HL-60 (cell line): Measurements from ENCODE around the gene NAPB.

Source experiments
- DNase-seq, 2 experiments: peaks; one replicate each; pipeline ENCODE4 v3.0.0-alpha.2; 2010 to 2020; ENCODE audit warnings: low read depth in 1 of 2, low spot score in 1 of 2
- H3K27ac ChIP-seq: fragments of 250-450 bp; sonication (Bioruptor Pico); replicated peaks from 2 replicates; pipeline ENCODE4 v1.5.1; 2020; ENCODE audit warnings: mild to moderate bottlenecking, moderate library complexity
- H3K27me3 ChIP-seq: fragments of 250-450 bp; sonication (Bioruptor Pico); 2 replicates; pipeline ENCODE4 v1.5.1; 2021; ENCODE audit warnings: mild to moderate bottlenecking, moderate library complexity; ENCODE audit not compliant: insufficient read depth, poor library complexity, severe bottlenecking
- H3K4me3 ChIP-seq: replicated peaks from 2 replicates; pipeline ENCODE4 v1.5.1; 2011; ENCODE audit warnings: mild to moderate bottlenecking, control low read depth, low read length; ENCODE audit not compliant: insufficient read depth
- GABPA ChIP-seq: IDR thresholded peaks from 2 replicates; pipeline ENCODE4 v1.6.1; 2012; ENCODE audit warnings: low read depth
- POLR2AphosphoS5 ChIP-seq: IDR thresholded peaks from 2 replicates; pipeline ENCODE4 v1.6.1; 2012; ENCODE audit warnings: low read depth
- SPI1 ChIP-seq: IDR thresholded peaks from 2 replicates; pipeline ENCODE4 v1.6.1; 2012; ENCODE audit warnings: low read depth, mild to moderate bottlenecking, borderline replicate concordance
- TF ChIP-seq, protein P1 (sequence below): IDR thresholded peaks from 2 replicates; pipeline ENCODE4 v1.6.1; 2012; ENCODE audit warnings: low read depth; ENCODE audit not compliant: insufficient replicate concordance
- TF ChIP-seq, protein P2 (sequence below): IDR thresholded peaks from one replicate; pipeline ENCODE4 v1.5.1; 2011; ENCODE audit warnings: low read length, control low read depth, inconsistent platforms; ENCODE audit not compliant: insufficient read depth

The NAPB gene

DNA sequence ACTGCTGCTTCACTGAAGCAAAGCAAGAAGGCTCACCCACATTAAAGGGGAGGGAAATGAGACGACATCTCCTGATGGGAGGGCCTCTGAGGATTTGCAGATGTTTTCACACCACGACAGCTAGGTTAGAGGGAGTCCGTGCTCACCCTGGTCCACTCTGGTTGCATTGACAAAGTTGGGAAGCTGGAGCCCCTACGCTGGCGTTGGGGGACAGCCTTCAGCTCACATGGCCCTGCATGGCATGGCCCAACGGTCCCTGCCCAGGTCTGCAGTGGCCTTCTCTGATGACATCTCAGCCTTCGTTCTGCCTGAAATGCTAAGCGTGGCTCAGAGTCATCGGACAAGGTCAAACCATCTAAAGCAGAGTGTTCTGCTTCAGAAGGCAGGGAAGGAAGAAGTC, 3.8 kb upstream of the NAPB start:
- no peaks in the 10 kb centered on the region for H3K27me3 ChIP-seq
- no peak for DNase-seq
- H3K27ac ChIP-seq = no peak overlapping the region
- TF ChIP-seq POLR2AphosphoS5 = no peak
- TF ChIP-seq, protein P1, sequence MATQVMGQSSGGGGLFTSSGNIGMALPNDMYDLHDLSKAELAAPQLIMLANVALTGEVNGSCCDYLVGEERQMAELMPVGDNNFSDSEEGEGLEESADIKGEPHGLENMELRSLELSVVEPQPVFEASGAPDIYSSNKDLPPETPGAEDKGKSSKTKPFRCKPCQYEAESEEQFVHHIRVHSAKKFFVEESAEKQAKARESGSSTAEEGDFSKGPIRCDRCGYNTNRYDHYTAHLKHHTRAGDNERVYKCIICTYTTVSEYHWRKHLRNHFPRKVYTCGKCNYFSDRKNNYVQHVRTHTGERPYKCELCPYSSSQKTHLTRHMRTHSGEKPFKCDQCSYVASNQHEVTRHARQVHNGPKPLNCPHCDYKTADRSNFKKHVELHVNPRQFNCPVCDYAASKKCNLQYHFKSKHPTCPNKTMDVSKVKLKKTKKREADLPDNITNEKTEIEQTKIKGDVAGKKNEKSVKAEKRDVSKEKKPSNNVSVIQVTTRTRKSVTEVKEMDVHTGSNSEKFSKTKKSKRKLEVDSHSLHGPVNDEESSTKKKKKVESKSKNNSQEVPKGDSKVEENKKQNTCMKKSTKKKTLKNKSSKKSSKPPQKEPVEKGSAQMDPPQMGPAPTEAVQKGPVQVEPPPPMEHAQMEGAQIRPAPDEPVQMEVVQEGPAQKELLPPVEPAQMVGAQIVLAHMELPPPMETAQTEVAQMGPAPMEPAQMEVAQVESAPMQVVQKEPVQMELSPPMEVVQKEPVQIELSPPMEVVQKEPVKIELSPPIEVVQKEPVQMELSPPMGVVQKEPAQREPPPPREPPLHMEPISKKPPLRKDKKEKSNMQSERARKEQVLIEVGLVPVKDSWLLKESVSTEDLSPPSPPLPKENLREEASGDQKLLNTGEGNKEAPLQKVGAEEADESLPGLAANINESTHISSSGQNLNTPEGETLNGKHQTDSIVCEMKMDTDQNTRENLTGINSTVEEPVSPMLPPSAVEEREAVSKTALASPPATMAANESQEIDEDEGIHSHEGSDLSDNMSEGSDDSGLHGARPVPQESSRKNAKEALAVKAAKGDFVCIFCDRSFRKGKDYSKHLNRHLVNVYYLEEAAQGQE = no peak
- no peak for TF ChIP-seq SPI1
- no peak for TF ChIP-seq GABPA
- TF ChIP-seq, protein P2, sequence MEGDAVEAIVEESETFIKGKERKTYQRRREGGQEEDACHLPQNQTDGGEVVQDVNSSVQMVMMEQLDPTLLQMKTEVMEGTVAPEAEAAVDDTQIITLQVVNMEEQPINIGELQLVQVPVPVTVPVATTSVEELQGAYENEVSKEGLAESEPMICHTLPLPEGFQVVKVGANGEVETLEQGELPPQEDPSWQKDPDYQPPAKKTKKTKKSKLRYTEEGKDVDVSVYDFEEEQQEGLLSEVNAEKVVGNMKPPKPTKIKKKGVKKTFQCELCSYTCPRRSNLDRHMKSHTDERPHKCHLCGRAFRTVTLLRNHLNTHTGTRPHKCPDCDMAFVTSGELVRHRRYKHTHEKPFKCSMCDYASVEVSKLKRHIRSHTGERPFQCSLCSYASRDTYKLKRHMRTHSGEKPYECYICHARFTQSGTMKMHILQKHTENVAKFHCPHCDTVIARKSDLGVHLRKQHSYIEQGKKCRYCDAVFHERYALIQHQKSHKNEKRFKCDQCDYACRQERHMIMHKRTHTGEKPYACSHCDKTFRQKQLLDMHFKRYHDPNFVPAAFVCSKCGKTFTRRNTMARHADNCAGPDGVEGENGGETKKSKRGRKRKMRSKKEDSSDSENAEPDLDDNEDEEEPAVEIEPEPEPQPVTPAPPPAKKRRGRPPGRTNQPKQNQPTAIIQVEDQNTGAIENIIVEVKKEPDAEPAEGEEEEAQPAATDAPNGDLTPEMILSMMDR = no peak
- H3K4me3 ChIP-seq = no peak overlapping the region

DNA sequence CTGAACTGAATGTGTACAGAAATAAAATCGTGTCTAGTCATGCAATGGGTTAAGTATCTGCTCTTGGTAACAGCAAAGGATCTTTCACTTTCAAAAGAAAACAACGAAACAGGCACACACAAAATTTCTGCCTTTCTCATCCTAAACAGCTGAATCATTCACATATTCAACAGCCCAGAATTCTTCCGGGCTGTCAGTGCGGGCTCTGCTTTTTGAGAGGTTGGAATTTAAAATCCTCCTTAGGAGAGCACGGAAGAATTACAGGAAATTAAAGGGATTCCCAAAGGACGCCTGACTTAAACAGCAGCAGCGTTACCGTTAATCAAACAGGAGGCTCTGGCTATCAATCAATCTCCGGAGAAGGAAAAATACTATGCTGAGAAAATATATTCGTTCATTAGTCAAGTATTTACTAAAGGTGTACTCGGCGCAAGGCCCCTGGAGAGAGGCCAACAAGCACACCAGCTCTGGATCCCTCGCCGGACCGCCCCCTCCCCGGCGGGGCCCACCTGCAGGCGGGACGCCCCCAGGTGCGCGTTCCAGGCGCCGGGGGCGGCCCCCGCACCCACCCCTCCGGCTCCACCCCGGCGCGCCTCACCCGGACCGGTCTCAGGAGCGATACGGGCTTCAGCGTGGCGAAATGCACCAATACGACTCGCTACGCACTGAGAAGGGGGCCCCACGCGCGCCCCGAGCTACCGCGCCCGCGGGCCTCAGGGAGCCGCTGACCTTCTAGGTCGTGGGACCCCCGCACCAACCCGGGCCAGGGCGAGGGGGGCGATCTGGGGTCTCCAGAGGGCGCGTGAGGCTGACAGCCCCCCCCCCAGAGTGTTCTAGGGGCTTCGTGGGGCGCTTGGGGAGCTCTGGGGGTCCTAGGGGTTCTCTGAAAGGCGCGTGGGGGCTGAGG, 1.0 kb downstream of the NAPB start:
- peak overlapping the region; percentile 93 for H3K4me3 ChIP-seq
- no peaks in the 10 kb centered on the region for H3K27me3 ChIP-seq
- peak; percentile 23 to 30 for DNase-seq
- TF ChIP-seq, protein P1 = no peak
- no peak for TF ChIP-seq GABPA
- no peak for TF ChIP-seq SPI1
- no peak for TF ChIP-seq POLR2AphosphoS5
- TF ChIP-seq, protein P2 = no peak
- H3K27ac ChIP-seq = peak overlapping the region; percentile 71

DNA sequence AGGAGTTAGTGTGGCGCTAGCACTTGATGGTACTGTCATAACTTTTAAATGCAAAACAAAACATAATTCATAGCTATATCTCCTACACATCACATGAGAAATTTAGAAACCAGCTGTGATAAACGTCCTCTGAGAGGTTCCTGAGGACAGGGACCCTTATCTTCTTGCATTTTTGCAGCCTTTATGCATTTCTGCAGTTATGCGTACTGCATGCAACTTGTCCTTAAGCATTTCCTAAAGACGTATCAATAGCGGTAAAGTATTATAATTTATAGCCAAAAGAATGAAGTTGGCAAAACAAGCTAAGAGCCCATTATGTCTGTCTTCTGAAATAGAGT, 1.7 kb downstream of the NAPB start:
- no peak for DNase-seq
- peak overlapping the region; percentile 93 for H3K4me3 ChIP-seq
- TF ChIP-seq, protein P1 = no peak
- no peak for TF ChIP-seq SPI1
- TF ChIP-seq, protein P2 = no peak
- no peak for TF ChIP-seq GABPA
- TF ChIP-seq POLR2AphosphoS5 = no peak
- no peaks in the 10 kb centered on the region for H3K27me3 ChIP-seq
- H3K27ac ChIP-seq = peak overlapping the region; percentile 71; the same call in 1 of the 2 replicates
